Measurements from ENCODE around the gene CAMTA1.

The CAMTA1 gene

GRCh38 chr1:7117399-7118281 is 332.4 kb downstream of the CAMTA1 start:
- Histone ChIP-seq H3K27ac (ENCODE audit: low read depth, low read length) (no peak overlapping the region), H3K9me3 (ENCODE audit: control insufficient read depth in 5 of 5, low read length in 5 of 5) (peaks cover 0 to 6% (median 0%) of the 10 kb centered on the region in 5 donors), H3K9ac (ENCODE audit: low read length in 5 of 5) (no peak overlapping the region), H3K4me1 (ENCODE audit: control insufficient read depth in 5 of 5, insufficient read depth in 5 of 5, low read length in 5 of 5) (peaks cover 0 to 19% (median 8%) of the 10 kb centered on the region in 5 donors), H3K36me3 (ENCODE audit: control insufficient read depth in 5 of 5, insufficient read depth in 5 of 5, low read length in 5 of 5) (no peaks in the 10 kb centered on the region), H3K4me3 (ENCODE audit: low read depth in 1 of 5, low read length in 5 of 5) (peak overlapping the region in 1 of 5 donors; percentile 6), H3K27me3 (ENCODE audit: control insufficient read depth in 5 of 5, insufficient read depth in 4 of 5, low read length in 5 of 5) (peaks cover 0 to 6% (median 2%) of the 10 kb centered on the region in 5 donors)

DNA sequence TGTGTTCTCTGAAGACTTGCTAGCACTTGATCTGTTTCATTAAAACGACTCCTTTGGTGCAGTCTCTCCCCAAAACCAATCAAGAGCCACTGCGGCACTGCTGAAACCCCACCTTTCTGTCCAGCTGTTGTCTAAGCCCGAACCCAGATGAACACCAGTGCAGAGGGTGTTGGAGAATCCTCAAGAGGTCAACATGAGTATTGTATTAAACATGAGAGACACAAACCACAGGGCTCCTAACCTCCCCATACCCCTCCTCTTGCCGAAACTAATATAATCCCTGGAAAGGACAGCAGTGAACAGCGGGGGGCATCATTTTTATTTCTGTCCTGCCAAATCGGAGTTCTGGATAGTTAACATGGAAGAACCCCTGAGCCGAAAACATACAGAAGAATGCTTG is 333.9 kb downstream of the CAMTA1 start:
- Histone ChIP-seq H3K9me3 (ENCODE audit: control insufficient read depth in 5 of 5, low read length in 5 of 5) (peaks cover 0 to 6% (median 0%) of the 10 kb centered on the region in 5 donors), H3K27ac (ENCODE audit: low read depth, low read length) (no peak overlapping the region), H3K4me1 (ENCODE audit: control insufficient read depth in 5 of 5, insufficient read depth in 5 of 5, low read length in 5 of 5) (peaks cover 0 to 19% (median 8%) of the 10 kb centered on the region in 5 donors), H3K4me3 (ENCODE audit: low read depth in 1 of 5, low read length in 5 of 5) (no peak overlapping the region), H3K27me3 (ENCODE audit: control insufficient read depth in 5 of 5, insufficient read depth in 4 of 5, low read length in 5 of 5) (peaks cover 0 to 8% (median 2%) of the 10 kb centered on the region in 5 donors), H3K9ac (ENCODE audit: low read length in 5 of 5) (no peak overlapping the region), H3K36me3 (ENCODE audit: control insufficient read depth in 5 of 5, insufficient read depth in 5 of 5, low read length in 5 of 5) (no peaks in the 10 kb centered on the region)

GRCh38 chr1:7120863-7121621 is 335.8 kb downstream of the CAMTA1 start:
- no peaks in the 10 kb centered on the region for H3K36me3 ChIP-seq (ENCODE audit: control insufficient read depth in 5 of 5, insufficient read depth in 5 of 5, low read length in 5 of 5)
- peaks cover 0 to 10% (median 4%) of the 10 kb centered on the region in 5 donors for H3K27me3 ChIP-seq (ENCODE audit: control insufficient read depth in 5 of 5, insufficient read depth in 4 of 5, low read length in 5 of 5)
- peaks cover 0 to 19% (median 8%) of the 10 kb centered on the region in 5 donors for H3K4me1 ChIP-seq (ENCODE audit: control insufficient read depth in 5 of 5, insufficient read depth in 5 of 5, low read length in 5 of 5)
- H3K27ac ChIP-seq (ENCODE audit: low read depth, low read length) = no peak overlapping the region
- no peak overlapping the region for H3K4me3 ChIP-seq (ENCODE audit: low read depth in 1 of 5, low read length in 5 of 5)
- H3K9ac ChIP-seq (ENCODE audit: low read length in 5 of 5) = no peak overlapping the region
- peaks cover 0 to under 1% (median 0%) of the 10 kb centered on the region in 5 donors for H3K9me3 ChIP-seq (ENCODE audit: control insufficient read depth in 5 of 5, low read length in 5 of 5)

DNA sequence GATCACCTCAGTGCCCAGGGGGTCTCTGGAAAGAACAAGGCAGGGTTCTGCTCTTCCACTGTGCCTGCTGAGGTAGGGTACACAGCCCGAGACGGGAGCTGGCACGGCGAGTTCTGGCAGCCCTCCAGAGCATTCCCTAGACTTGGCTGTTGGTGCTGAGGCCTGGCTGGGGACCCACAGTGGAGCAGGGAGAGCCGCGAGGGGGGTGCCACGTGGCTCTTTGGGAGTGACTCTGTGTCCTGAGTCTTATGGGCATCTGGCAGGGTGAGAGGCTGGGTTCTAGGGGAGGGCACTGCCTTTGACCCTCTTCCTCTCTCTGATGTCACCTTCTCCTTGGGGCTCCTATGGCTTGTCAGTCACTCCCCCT is 336.4 kb downstream of the CAMTA1 start:
- H3K4me3 ChIP-seq (ENCODE audit: low read depth in 1 of 5, low read length in 5 of 5) = no peak overlapping the region
- no peak overlapping the region for H3K9ac ChIP-seq (ENCODE audit: low read length in 5 of 5)
- no peak overlapping the region for H3K27ac ChIP-seq (ENCODE audit: low read depth, low read length)
- peaks cover 0 to 10% (median 4%) of the 10 kb centered on the region in 5 donors for H3K27me3 ChIP-seq (ENCODE audit: control insufficient read depth in 5 of 5, insufficient read depth in 4 of 5, low read length in 5 of 5)
- peaks cover 0 to 19% (median 8%) of the 10 kb centered on the region in 5 donors for H3K4me1 ChIP-seq (ENCODE audit: control insufficient read depth in 5 of 5, insufficient read depth in 5 of 5, low read length in 5 of 5)
- no peaks in the 10 kb centered on the region for H3K9me3 ChIP-seq (ENCODE audit: control insufficient read depth in 5 of 5, low read length in 5 of 5)
- no peaks in the 10 kb centered on the region for H3K36me3 ChIP-seq (ENCODE audit: control insufficient read depth in 5 of 5, insufficient read depth in 5 of 5, low read length in 5 of 5)

DNA sequence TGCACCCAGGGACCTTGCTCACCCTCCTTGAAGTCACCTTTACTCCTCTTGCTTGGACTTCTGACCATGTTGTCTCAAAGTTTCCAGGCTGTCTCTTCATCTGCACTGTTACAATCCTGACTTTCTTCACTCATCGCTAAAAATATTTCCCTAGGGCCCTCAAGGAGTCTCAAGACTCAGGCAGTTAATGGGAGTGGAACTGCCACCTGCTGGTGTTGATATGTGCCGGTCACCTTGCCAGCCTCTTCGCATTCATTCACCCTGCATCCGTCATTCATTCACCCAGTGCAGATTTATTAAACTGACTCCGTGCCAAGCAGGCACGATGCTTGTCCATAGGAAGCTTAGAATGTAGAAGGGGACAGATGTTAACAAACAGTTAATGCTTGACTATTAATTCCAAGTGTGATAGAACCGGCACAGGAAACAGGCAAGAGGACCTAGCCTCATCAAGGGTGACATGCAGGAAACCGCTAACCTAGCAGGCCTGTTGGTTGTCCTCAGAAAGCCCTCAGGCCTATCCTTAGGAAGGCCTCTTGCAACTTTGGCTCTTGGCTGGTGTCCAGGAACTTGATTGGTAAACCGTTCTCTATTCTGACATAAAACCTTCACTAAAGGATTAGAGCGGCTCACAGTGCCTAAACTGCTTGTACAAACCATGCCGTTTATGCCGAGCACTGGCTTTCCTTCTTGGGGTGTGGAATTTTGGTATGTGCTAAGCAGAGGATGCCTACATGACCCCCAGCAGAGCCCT is 342.2 kb downstream of the CAMTA1 start:
- H3K36me3 ChIP-seq (ENCODE audit: control insufficient read depth in 5 of 5, insufficient read depth in 5 of 5, low read length in 5 of 5) = no peaks in the 10 kb centered on the region
- H3K4me1 ChIP-seq (ENCODE audit: control insufficient read depth in 5 of 5, insufficient read depth in 5 of 5, low read length in 5 of 5) = peaks cover 0 to 3% (median 0%) of the 10 kb centered on the region in 5 donors
- H3K9ac ChIP-seq (ENCODE audit: low read length in 5 of 5) = no peak overlapping the region
- no peak overlapping the region for H3K27ac ChIP-seq (ENCODE audit: low read depth, low read length)
- H3K27me3 ChIP-seq (ENCODE audit: control insufficient read depth in 5 of 5, insufficient read depth in 4 of 5, low read length in 5 of 5) = peaks cover 0 to 10% (median 6%) of the 10 kb centered on the region in 5 donors
- H3K9me3 ChIP-seq (ENCODE audit: control insufficient read depth in 5 of 5, low read length in 5 of 5) = peaks cover 0 to 3% (median 0%) of the 10 kb centered on the region in 5 donors
- no peak overlapping the region for H3K4me3 ChIP-seq (ENCODE audit: low read depth in 1 of 5, low read length in 5 of 5)

- peaks cover 0 to 3% (median 0%) of the 10 kb centered on the region in 5 donors for H3K4me1 ChIP-seq (ENCODE audit: control insufficient read depth in 5 of 5, insufficient read depth in 5 of 5, low read length in 5 of 5)
Observed at GRCh38 chr1:7128293-7128692, 343.0 kb downstream of the CAMTA1 start.

DNA sequence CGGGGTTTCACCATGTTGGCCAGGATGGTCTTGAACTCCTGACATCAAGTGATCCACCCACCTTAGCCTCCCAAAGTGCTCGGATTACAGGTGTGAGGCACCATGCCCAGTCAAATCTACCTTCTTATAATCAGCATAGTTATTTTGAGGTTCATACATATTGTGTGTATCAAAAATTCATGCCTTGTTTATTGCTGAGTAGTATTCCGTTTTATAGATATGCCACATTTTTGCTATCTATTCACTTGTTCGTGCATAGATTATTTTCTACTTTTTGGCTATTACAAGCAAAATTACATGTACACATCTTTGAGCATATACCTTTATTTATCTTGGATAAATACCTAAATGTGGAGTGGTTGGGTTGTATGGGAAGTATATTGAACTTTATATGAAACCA is 344.9 kb downstream of the CAMTA1 start:
- Histone ChIP-seq H3K4me3 (ENCODE audit: low read depth in 1 of 5, low read length in 5 of 5) (no peak overlapping the region), H3K27me3 (ENCODE audit: control insufficient read depth in 5 of 5, insufficient read depth in 4 of 5, low read length in 5 of 5) (peaks cover 0 to 6% (median 5%) of the 10 kb centered on the region in 5 donors), H3K36me3 (ENCODE audit: control insufficient read depth in 5 of 5, insufficient read depth in 5 of 5, low read length in 5 of 5) (no peaks in the 10 kb centered on the region)

More at GRCh38 chr1:7128293-7128692, 343.0 kb downstream of the CAMTA1 start:
- Histone ChIP-seq H3K4me3 (ENCODE audit: low read depth in 1 of 5, low read length in 5 of 5) (no peak overlapping the region), H3K27ac (ENCODE audit: low read depth, low read length) (no peak overlapping the region), H3K9ac (ENCODE audit: low read length in 5 of 5) (no peak overlapping the region), H3K27me3 (ENCODE audit: control insufficient read depth in 5 of 5, insufficient read depth in 4 of 5, low read length in 5 of 5) (peaks cover 0 to 10% (median 6%) of the 10 kb centered on the region in 5 donors), H3K36me3 (ENCODE audit: control insufficient read depth in 5 of 5, insufficient read depth in 5 of 5, low read length in 5 of 5) (no peaks in the 10 kb centered on the region), H3K9me3 (ENCODE audit: control insufficient read depth in 5 of 5, low read length in 5 of 5) (peaks cover 0 to 3% (median 0%) of the 10 kb centered on the region in 5 donors)

DNA sequence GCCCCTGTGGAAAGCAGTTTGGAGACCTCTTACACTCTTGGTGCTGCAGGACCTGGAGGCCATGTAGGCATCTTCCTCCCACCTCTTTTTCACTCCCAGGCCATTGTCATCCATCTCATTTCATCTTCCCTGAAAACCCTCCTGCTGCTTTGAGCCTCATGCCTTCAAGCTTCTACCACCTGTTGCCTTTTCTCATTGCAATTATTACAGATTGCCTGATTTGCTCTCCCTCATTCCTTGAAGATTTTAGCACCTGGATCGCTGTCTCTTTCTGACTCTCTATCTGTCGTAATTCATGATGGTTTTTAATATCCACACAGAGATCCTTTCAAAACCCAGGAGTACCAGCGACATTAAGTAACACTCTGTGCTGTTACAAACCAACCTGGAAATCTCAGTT is 350.2 kb downstream of the CAMTA1 start:
- Histone ChIP-seq H3K36me3 (ENCODE audit: control insufficient read depth in 5 of 5, insufficient read depth in 5 of 5, low read length in 5 of 5) (no peaks in the 10 kb centered on the region), H3K4me3 (ENCODE audit: low read depth in 1 of 5, low read length in 5 of 5) (no peak overlapping the region)

More for the DNA sequence above, 344.9 kb downstream of the CAMTA1 start:
- H3K9me3 ChIP-seq (ENCODE audit: control insufficient read depth in 5 of 5, low read length in 5 of 5) = peaks cover 0 to 3% (median 0%) of the 10 kb centered on the region in 5 donors
- no peak overlapping the region for H3K9ac ChIP-seq (ENCODE audit: low read length in 5 of 5)
- H3K27ac ChIP-seq (ENCODE audit: low read depth, low read length) = no peak overlapping the region
- peaks cover 0 to 3% (median 0%) of the 10 kb centered on the region in 5 donors for H3K4me1 ChIP-seq (ENCODE audit: control insufficient read depth in 5 of 5, insufficient read depth in 5 of 5, low read length in 5 of 5)

GRCh38 chr1:7136166-7136953 is 351.1 kb downstream of the CAMTA1 start:
- Histone ChIP-seq H3K27ac (ENCODE audit: low read depth, low read length) (no peak overlapping the region), H3K36me3 (ENCODE audit: control insufficient read depth in 5 of 5, insufficient read depth in 5 of 5, low read length in 5 of 5) (no peaks in the 10 kb centered on the region), H3K27me3 (ENCODE audit: control insufficient read depth in 5 of 5, insufficient read depth in 4 of 5, low read length in 5 of 5) (peaks cover 2 to 7% (median 5%) of the 10 kb centered on the region in 5 donors), H3K9me3 (ENCODE audit: control insufficient read depth in 5 of 5, low read length in 5 of 5) (no peaks in the 10 kb centered on the region), H3K4me1 (ENCODE audit: control insufficient read depth in 5 of 5, insufficient read depth in 5 of 5, low read length in 5 of 5) (no peaks in the 10 kb centered on the region), H3K9ac (ENCODE audit: low read length in 5 of 5) (no peak overlapping the region), H3K4me3 (ENCODE audit: low read depth in 1 of 5, low read length in 5 of 5) (no peak overlapping the region)

More for the DNA sequence above, 350.2 kb downstream of the CAMTA1 start:
- peaks cover 2 to 7% (median 5%) of the 10 kb centered on the region in 5 donors for H3K27me3 ChIP-seq (ENCODE audit: control insufficient read depth in 5 of 5, insufficient read depth in 4 of 5, low read length in 5 of 5)
- no peak overlapping the region for H3K27ac ChIP-seq (ENCODE audit: low read depth, low read length)
- H3K9ac ChIP-seq (ENCODE audit: low read length in 5 of 5) = no peak overlapping the region
- no peaks in the 10 kb centered on the region for H3K4me1 ChIP-seq (ENCODE audit: control insufficient read depth in 5 of 5, insufficient read depth in 5 of 5, low read length in 5 of 5)
- H3K9me3 ChIP-seq (ENCODE audit: control insufficient read depth in 5 of 5, low read length in 5 of 5) = no peaks in the 10 kb centered on the region

Data from subcutaneous abdominal adipose tissue (tissue), 5 donors.